Ovary (tissue), 3 donors: ENCODE measurements around the gene BIRC6.

ENCODE experiments used
- CTCF ChIP-seq, 3 donors: fragments of 450-650 bp in 2 of 3; fragments of 200-600 bp in 1 of 3; IDR thresholded peaks; one replicate each; pipeline versions ENCODE4 v1.5.1 to v1.8.0; 2016 to 2022; ENCODE audit warnings: antibody characterized with exemption in 3 of 3, mild to moderate bottlenecking in 1 of 3
- EP300 ChIP-seq: sonication (generic); formaldehyde crosslinking; IDR thresholded peaks from one replicate; pipeline ENCODE4 v1.6.1; 2017; ENCODE audit warnings: antibody characterized with exemption
- POLR2A ChIP-seq: fragments of 450-650 bp; IDR thresholded peaks from one replicate; pipeline ENCODE4 v1.6.1; 2017; ENCODE audit warnings: antibody characterized with exemption, mild to moderate bottlenecking, moderate library complexity
- donor health status: DM: no; HTN: no; CAD: no.

- TF ChIP-seq CTCF (IDR thresholded peaks at IDR 0.05) (no peak), EP300 (no peak), POLR2A (no peak)
Measured at GRCh38 chr2:32450851-32451250, 94.0 kb downstream of the BIRC6 start.
